COR-L47 (cell line): ENCODE data around the gene ZNFX1.

Source experiments
- DNase-seq: peaks from one replicate; lab custom pipeline; 2025; lab: John Stamatoyannopoulos, UW

The ZNFX1 gene

DNA sequence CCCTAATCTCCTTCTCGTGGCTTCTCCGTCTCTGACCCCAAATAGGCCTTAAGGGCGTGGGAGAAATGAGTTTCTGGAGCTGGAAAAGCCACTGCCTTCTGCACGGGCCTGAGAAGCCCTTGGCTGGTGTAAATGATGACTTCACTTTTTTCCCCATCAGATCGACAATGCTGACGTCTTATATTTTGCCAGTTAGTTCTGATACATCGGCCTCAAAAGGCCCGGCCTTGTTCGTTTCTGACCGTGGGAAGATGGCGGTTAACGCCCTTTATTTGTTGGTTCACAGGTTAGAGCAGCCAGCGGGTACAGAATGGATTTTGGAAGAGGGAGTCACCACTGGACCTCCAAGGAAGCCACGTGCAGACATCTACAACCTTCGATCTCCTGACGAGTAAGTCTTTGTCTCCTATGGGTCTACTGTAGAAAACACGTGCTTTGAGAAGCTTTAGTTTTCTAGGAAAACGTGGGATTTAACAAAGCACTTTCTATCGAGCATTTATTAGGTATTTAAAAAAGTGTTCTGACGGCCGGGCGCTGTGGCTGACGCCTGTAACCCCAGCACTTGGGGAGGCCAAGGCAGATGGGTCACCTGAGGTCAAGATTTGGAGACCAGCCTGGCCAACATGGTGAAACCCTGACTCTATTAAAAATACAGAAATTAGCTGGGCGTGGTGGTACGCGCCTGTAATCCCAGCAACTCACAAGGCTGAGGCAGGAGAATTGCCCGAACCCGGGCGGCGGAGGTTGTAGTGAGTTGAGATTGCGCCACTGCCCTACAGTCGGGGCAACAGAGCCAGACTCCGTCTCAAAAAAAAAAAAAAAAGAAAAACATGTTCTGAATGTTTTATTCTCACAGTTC, 1.2 kb upstream of the ZNFX1 start:
- DNase-seq = peak; percentile 15

DNA sequence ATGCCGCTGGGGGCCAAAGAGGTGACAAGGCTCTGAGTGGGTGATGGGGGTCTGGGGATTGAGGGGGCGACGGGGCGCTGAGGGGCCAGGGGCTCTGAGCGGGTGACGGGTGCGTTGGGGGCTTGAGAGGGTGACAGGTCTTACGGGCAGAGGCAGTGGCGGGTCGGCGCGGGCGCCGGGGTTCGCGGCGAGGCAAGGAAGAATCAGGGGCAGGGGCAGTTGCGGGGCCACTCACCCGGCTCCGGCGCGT, 146 bp downstream of the ZNFX1 start:
- DNase-seq = no peak

DNA sequence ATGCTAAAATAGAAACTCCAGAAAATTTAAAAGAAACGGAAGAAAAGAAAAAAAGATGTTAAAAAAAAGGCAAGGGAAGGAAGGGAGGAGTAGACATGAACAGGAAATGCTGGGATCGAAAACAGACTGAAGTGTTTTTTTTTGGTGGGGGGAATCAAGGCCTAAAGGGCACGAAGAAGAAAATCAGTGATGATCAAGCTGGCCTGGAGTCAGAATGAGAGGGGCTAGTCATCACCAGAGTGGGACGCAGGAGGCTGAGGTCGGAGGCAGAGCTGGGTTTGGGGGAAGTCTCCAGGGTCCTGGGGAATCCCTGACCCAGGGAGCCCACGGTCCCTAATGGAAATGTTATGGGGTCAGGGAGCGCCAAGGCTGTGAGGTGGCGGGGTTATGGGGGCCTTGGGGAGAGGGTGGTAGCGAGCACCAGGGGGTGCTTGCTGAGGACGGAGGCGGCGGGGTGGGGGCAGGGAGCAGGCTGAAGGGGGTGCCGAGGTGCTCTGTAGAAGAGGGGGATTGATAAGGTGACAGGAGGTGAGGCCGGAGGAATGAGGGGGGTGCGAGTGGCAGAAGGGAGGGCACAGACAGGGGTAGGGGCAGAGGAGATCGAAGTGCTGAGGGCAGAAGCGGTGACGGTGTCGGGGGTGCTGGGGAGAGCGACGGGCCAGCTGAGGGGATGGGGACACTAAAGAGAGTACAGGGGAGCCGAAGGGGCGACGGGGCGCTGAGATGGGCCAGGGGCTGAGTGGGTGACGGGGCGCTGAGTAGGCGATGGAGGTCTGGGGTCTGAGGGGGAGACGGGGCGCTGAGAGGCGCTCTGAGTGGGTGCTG, 684 bp downstream of the ZNFX1 start:
- DNase-seq = no peak

DNA sequence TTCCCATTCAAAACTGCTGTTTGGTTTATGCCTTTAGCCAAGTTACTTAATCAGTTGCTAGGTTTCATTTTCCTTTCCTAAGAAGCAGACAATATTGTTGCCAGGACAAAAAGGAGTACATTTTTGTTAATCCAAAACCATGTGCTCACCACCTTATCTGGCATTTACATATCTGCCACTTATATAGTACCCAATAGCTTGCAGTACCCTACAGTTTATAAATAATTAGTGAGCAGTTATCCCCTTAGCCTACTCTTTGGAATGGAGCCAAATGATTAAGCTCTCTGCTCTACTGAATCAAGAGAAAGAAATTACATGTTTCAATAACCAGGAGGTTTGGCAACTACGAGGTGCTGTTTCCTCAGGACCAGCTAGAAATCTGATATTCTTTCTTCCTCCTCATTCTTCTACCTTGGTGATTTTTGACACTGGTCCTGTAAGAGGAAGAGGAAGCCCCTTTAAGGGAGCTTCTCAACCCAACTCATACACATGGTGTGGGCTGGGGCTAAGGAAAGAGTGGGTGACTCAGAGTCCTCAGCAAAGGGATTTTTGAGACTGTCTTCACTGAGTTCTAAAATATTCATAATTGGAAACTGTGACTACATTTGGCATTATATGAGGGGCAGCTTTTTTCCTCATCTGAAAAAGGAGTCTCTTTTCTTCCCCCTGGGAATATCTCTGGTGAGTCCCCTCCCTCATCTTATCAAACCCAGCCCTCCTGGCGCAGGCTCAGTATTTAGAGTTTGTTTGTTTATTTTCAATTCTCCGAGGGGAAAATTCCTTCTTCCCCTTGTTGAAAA, 1.5 kb downstream of the ZNFX1 start:
- peak; percentile 81 for DNase-seq

DNA sequence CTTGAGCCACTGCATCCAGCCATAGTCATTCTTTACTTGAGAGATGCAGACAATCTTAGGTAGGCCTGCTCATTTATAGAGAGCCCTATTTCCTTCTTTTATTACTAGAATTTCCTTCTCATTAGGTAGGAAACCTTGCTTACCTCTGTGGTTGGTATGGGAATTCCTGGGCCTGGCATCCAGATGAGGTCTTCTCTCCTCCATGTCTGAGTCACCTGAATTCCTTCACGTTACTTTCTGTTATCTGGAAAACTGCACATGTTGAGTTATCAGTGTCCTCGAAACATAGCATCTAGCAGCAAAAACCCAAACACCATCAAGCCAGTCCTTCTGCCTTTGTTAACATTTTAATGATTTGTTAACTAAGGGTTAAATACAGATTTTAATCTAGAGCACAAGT, 2.2 kb downstream of the ZNFX1 start:
- no peak for DNase-seq

DNA sequence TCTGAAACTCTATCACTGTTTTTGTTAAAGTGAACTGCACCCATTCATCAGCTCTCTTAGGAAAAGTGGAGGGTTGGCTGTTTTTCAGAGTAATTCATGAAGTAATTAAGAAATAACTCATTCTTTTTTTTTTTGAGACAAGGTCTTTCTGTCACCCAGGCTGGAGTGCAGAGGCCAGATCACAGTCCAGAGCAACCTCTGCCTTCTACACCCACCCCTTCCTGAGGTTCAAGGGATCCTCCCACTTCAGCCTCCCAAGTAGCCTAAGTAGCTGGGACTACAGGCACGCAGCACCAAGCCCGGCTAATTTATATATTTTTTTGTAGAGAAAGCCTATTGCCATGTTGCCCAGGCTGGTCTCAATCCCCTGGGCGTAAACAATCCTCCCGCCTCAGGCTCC, 2.6 kb downstream of the ZNFX1 start:
- DNase-seq = no peak

DNA sequence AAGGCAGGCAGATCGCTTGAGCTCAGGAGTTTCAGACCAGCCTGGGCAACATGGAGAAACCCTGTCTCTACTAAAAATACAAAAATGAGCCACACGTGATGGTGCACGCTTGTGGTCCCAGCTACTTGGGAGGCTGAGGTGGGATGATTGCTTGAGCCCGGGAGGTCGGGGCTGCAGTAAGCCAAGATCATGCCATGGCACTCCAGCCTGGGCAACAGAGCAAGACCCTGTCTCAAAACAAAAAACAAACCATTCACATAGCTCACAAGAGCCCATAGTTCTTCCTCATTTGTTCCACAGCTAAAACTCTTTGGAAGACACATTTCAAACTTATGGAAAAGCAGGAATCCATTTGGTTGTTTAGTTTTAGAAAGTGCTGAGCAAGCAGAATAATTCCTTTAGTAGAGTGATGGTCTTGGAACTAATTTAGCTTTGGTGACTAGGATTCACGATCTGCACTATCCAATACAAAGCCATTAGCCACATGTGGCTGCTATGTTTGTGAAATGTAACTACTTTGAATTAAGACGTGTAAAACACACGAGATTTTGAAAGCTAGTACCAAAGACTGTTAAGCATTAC, 4.1 kb downstream of the ZNFX1 start:
- DNase-seq = no peak

DNA sequence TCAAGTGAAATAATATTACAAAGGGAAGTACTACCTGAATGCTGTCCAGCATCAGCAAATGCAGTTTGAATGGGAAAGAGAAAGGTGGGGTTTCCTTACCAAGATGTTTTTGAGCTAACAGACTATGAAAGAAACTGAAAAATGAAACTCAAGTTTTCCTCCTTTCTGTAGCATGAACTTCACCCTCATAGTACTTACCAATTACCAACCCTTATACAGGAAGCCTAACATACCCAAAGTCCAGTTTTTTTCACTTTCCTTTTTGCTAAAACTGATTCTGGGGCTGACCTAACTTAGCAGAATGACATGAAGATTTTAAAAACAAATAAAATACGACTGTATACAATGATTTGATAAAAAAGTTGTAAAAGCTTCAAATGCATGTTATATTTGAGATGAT, 5.2 kb downstream of the ZNFX1 start:
- no peak for DNase-seq

DNA sequence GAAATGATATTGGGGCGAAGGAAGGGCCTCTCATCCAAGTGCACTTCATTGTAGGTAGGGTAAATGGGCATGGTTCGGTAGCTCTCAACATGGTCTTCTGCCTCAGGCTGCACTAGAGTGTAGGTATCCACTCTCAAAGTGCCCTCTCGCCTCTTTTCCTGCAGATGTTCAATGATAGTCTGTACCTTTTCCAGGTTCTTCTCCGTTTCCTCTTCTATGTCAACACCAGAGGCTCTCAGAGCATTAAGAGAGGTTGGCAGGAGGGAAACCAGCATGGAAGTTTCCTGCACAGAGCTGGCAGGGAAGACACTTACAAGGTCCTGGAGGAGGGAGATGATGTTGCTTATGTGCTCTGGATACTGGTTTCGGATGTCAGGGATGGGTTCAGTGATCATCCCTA, 7.1 kb downstream of the ZNFX1 start:
- DNase-seq = no peak

DNA sequence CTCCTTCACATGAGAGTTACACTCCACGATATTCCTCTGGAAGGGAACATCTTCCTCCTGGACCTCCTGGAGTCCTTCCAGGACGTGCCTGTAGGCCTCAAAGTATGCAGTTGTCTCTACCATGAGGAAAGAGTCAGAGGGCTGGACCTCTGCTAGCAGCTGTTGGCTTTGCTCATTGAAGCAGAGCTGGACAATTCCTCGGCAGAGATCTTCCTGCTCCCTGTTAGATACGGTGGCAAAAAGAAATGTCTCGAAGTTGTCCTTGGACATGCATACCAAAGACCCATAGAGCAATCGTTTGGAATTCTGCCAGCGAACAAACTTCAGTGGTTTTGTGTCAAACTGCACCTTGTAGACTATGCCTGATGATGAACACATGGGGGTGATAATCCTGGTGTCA, 7.7 kb downstream of the ZNFX1 start:
- no peak for DNase-seq

DNA sequence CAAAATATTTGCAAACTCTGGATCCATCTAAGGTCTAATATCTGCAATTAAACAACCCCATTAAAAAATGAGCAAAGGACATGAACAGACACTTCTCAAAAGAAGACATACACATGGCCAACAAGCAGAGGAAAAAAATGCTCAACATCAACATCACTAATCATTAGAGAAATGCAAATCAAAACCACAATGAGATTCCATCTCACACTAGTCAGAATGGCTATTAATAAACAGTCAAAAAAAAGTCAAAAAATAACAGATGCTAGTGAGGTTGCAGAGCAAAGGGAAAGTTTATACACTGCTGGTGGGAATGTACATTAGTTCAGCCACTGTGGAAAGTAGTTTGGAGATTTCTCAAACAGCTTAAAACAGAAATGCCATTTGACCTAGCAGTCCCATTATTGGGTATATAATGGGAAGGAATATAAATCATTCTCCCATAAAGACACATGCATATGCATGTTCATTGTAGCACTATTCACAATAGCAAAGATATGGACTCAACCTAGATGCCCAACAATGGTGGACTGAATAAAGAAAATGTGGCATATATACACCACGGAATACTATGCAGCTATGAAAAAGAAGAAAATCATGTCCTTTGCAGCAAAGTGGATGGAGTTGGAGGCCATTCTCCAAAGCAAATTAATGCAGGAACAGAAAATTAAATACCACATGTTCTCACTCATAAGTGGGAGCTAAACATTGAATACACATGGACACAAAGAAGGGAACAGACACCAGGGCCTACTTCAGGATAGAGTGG, 9.1 kb downstream of the ZNFX1 start:
- DNase-seq = no peak

DNA sequence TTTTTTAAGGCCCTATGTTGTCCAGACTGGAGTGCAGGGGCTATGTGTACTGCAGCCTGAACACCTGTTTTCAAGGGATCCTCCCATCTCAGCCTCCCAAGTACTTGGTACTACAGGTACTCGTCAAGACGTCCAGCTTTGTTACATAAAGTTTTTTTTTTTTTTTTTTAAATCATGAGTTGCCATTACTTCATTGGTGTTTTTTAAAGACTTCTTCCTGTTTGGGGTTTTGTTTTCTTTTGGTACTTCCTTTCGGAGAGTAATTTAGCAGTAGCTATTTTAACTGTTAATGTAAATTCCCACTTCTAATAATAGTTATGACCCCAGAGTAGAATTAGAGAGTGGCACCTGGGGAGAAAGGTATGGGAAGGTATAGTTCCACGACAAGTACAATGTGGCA, 10.5 kb downstream of the ZNFX1 start:
- DNase-seq = no peak

DNA sequence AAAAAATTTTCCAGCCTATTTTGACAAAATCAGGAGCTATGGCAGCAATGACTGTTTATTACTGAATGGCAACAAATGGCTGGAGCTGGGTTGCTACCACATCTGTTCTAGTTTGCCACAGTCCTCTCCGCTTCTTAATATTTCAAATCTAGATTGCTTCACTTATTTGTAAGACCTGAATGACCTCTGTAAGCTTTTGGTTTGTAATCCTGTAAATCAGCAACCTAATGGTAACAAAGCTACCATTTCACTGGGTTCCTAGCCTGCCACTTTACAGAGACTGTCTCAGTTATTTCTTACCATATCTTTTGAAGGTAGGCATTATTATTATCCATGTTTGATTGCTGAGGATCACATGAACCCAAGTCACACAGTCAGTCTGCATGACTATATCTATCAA, 15.4 kb downstream of the ZNFX1 start:
- DNase-seq = no peak

DNA sequence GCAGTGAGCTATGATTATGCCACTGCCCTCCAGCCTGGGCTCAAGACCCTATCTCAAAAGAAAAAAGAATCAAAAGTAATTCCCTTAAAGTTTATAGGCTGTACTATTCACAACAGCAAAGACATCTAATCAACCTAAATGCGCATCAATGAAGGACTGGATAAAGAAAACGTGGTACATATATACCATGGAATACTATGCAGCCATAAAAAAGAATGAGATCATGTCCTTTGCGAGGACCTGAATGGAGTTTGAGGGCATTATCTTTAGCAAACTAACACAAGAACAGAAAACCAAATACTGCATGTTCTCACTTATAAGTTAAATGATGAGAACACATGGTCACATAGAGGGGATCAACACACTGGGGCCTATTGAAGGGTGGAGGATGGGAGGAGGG, 16.7 kb downstream of the ZNFX1 start:
- no peak for DNase-seq

DNA sequence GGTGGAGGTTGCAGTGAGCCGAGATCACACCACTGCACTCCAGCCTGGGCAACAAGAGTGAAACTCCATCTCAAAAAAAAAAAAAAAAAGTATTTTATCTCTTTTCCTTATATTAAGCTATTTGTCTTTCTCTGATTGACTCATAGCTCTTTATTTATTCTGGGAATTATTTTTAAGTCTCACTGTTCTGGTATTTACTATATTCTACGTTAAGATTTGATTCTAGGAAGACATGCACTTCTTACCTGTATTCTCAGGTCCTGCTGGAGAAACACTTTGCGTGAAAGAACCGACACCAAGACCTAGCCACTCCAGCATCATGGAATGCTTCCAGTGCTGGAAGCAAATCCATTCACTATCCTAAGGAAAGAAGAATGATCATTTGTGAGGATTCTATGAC, 17.6 kb downstream of the ZNFX1 start:
- DNase-seq = no peak

DNA sequence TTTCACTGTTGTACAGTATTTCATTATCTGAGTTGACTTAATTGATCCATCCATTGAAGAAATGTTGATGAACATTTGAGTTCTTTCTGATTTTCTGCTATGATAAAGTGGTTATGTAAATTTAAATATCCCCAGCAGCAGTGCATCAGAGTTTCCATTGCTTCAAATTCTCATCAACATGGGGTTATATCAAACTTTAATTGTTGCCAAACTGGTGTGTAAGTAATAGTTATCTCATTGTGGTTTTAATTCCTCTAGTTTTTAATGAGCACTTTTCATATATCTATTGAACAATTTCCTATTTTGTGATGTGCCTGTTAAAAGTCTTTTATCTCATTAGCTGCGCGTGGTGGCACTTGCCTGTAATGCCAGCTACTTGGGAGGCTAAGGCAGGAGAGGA, 18.1 kb downstream of the ZNFX1 start:
- no peak for DNase-seq

DNA sequence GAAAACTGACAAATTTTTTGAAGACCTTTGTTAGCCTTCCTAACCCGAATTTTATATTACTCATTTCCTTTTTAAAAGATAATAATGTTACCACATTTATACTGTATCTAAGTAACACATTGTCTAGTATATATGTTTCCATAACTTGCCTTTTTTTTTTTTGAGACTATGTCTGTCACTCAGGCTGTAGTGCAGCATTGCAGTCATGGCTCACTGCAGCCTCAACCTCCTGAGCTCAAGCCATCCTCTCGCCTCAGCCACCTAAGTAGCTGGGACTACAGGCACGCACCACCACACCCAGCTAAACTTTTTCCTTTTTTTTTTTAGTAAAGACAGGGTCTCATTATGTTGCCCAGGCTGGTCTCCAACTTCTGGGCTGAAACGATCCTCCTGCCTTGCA, 18.6 kb downstream of the ZNFX1 start:
- no peak for DNase-seq

DNA sequence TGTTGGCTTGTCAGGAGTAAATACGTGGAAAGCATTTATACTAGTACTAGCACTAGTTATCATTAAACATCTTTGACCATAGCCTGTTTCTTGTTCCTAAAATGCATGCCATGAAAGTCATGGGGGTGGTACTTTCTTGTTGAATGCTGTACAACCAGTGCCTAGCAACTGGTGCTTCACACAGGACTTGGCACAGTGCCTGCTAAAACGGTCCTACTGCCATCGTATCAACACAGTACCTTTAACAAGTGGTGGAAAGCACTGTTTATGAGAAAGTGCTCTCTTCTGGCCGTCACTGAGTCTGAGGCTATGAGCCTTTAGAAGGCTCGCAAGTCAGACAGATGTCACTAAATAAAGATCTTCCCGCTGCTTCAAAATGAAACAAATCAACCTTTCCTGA, 21.6 kb downstream of the ZNFX1 start:
- no peak for DNase-seq

DNA sequence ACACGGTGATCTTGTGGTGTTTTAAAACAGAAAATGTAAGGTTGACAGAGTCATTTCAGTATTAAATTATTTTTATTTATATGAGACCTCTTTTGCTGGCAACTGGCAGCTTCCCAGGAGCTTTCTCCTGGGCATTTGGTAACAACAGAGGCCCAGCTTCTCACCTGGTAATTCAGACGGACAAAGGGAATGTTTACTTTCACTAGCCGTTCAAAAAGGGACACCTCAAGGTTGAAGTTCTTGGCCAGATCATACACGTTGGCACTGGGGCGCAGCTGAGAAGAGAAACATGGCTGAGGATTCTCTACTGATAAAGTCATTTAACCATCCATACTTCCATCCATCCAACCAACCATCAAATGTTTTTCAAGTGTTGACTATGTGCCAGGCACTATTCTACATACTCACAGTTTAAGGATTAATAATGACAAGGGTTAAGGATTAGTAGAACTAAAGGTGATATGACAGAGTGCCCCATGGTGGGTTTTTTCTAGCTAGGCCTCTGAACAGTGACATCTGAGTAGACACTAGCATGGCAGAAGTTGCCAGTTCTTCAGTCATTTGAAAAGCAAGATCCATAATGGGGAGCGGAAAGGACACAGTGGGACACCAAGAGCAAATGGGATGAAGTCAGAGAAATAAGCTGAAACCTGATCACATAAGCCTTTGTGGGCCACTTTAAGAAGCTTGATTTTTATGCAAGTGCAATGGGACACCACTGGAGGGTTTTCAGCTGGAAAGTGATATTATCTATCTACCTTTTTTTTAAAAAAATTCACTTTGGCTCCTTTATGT, 25.1 kb downstream of the ZNFX1 start:
- DNase-seq = no peak

DNA sequence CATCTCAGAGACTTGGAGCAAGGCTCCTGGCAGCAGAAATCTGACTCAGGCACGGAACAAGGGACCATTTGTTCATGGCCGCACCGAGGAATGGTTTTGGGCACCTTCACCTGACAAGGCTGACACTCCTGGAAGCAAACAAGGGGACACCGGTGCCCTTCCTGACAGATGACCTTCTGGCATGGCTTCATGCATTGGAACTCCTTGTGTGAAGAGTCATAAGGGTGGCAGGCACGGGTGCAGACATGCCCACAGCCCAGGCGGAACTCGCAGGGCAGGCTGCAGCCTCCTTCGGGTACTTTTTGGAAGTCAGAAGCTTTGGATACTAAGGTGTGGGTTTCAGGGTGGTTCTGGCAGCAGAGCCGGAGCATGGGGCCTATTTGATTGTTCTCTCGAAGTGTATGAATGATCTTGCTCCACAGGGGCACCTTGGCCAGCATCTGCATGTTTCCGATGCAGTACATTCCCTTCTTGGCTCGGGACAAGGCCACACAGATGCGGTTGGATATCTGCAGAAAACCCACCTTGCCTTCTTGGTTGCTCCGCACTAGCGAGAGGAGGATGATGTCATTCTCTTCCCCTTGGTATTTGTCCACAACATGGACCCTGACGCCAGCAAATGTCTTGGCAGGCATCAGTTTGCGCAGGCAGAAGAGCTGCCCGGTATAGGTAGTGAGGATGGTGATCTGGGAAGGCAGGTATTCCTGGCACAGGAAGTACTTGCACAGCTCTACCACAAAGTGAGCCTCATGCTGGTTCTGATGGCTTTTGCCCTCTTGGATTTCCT, 28.8 kb downstream of the ZNFX1 start:
- no peak for DNase-seq
